Measurements from ENCODE around the gene FAM174C.
"Not testable (repeated sequence)": the region's sequence is repeated elsewhere in the genome, so short reads cannot be mapped to it uniquely, and the experiment has no call there.

FAM174C gene

GRCh38 chr19:1288833-1289685, 13.7 kb downstream of the FAM174C start:
- no peak for DNase-seq

DNA sequence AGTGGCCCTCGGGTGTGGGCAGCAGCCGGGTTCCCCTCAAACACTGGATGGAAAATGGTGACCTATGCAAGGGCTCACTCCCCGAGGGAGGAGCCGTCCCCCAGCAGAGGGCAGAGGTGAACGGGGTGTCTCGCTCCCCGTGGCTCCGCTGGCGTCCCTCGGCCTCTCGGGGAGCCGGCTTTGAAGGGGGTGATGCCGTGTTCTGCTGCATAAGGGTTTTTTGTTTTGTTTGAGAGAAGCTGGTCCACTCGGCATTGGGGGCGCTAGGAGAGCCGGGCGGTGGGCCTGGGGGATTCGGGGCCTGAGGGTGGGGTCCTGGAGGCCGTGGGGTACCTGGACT, 14.3 kb downstream of the FAM174C start:
- no peak for DNase-seq

GRCh38 chr19:1290196-1290702, 14.9 kb downstream of the FAM174C start:
- DNase-seq = no peak

DNA sequence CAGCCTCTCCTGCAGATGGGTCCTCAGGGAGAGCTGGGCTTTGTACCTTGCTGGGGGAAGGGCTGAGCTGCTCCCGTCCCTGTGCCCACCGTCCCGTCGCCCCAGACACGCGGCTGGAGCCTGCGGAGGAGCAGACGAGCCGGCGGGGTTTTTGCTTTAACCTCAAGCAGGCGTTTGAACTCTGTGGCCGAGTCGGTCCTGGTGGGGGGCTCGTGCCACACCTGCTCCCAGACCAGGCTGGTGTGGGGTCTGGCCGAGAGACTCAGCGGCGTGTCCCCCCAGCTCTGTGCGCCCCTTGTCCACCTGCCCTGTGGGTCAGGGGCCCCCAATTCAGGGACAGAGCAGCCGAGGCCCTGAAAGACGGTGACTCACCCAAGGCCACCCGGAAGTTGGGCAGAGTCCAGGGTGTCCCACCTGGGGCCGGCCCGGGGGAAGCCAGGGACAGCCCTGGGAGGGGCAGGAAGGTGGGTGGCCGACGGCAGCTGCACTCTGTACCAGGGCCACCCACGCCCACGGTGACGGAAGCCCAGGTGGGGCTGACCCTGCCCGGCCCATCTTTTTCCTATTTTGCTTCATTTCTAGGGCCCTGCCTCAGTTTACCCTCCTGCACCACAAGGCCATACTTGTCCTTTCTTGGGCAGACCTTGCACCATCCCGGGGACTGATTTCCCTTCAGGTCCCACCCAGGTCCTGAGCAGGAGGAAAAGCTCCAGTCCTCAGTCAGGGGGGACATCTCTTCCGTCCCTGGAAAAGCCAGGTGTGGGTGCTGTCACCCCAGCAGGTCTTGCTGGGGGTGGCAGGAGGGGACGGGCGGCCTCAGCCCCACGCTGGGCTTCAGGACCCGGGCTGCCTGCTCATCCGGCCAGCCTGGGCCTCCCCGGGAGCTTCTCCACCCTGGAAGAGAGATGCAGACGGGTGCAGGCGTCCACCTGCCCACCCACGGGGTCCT, 15.6 kb downstream of the FAM174C start:
- no peak for DNase-seq

DNA sequence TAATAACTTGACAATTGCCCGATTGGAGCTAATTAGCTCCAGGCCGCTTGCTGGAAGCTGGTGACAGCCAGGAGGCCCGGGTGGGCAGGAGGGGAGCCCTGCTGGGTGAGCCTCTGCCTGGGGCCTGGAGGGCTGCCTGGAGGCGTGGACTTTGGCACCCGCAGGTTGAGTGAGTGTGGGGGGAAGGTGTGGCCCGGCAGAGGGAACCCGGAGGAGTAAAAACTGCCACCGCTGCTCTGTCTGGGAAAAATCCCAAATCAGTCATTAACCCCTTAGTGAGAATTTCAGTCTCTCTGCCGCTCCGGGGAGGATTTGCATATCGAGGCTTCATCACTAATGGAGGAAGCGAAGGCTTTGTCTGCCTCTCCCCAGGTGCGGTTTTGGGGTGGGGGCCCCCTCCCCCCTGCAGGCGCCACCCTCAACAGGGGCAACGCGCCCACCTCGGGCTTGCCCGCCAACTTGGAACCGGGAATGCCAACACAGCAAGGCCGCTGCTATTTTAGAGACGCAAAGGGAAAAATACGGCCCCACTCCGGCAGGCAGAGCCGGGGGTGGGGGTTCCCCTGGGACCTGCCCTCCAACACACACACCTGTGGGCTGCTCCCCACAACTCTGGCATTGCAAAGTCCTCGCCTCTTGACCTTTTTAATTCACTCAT, 16.6 kb downstream of the FAM174C start:
- no peak for DNase-seq

- no peak for DNase-seq
Measured at GRCh38 chr19:1292419-1293151, 17.3 kb downstream of the FAM174C start.

DNA sequence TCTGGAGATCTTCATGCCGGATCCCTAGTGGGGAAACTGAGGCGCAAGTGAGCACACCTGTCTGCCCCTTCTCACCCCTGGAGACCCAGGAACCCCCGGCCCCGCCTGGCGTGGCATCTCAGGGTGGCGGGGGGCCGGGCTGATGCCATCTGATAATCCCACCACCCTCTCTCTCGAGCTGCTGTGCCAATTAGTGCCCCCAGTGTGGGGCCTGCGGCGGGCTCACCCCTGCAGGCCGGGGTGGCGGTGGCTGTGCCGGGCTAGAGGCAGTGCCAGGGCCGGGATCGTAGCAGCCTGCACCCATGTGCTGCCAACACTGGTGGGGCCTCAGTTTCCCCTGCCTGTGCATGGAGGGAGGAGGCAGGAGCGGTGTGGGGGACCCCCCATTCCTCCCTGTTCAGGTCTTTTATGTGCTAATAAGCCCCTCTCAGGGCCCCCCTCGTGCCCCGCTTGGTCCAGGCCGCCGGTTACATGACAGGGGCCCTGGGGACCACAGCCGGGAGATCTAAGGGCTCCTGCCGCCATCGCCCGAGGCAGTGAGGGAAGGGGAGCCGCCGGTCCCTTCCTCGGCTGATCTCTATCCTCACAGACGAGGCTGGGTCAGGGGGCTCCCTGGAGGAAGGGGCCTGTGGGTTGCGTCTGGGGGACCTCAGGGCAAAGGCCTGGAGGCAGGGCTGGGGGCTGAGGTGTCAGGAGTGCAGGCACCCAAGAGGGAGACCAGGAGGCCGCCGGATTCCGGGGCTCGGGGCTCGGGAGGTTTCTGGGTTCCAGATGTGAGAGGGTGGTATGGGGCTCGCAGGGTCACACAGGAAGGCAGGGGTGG, 18.7 kb downstream of the FAM174C start:
- no peak for DNase-seq

DNA sequence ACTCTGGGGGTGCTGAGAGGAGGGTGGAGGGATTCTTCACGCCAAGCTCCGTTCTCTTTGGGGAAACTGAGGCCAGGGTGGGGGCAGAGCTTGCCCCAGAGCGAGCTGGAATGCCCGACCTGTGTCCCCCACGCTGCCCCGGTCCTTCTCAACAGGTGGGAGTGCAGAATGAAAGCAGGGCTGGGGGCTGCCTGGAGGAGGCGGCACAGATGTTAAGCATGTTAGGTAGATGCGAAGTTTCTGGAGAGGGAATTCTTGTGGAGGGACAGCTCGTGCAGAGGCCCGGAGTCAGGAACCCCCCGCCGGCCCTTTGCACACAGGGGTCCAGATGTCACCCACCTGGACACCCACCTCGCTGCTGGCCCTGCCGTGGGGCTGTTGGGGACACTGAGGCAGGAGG, 19.4 kb downstream of the FAM174C start:
- DNase-seq = no peak

GRCh38 chr19:1295169-1296012, 20.1 kb downstream of the FAM174C start:
- no peak for DNase-seq

- no peak for DNase-seq
Measured at GRCh38 chr19:1296078-1296477, 20.7 kb downstream of the FAM174C start.

DNA sequence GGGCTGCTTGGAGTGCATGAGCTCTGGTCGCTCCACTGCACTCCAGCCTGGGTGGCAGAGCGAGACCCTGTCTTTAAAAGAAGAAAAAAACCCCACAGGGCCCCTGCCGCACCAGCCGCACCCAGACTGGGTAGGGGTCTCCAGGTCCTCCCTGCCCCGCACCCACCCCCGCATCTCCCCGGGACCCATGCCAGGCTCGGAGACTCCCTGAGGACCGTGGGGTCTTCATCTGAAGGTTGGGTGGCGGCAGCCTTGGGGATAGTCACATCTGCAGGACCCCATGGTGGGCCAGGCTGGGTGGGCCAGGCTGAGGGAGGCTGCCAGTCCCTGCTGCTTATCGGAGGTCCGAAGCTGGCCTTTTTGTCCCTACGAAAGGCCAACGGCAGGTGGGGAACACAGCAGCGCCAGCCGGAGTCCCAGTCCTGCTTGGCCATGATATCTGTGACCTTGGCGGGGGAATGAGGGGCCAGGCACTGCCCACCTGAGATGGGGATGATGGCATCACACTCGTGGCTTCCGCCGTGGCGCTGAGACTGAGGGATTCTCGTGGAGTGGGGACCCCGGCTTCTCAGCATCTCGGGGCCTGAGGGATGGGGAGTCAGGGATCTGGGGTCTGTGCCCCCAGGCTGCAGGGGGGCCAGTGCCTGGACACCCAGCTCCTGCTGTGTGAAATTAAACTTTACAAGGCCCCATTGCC, 21.4 kb downstream of the FAM174C start:
- DNase-seq = no peak

DNA sequence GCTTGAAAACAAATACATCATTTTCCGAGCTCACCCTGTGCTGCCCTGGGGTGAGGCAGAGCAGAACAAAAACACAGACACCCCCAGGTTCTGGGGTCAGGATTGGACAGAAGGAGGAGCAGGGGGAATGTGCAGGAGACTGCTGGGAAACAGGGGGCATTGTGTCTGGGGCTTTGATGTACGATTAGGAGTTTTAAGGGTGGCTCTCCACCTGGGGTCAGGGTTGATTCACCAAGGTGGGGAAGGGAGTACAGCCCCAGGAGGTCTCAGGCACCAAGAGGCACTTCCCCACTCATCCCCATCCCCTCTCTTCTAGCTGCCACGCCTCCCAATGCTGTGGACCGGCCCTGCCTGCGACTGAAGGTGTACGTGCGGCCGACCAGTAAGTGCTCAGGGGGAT, 22.9 kb downstream of the FAM174C start:
- no peak for DNase-seq

GRCh38 chr19:1299801-1300200, 24.5 kb downstream of the FAM174C start:
- no peak for DNase-seq

- DNase-seq = no peak
Measured at GRCh38 chr19:1300744-1301490, 25.6 kb downstream of the FAM174C start.

DNA sequence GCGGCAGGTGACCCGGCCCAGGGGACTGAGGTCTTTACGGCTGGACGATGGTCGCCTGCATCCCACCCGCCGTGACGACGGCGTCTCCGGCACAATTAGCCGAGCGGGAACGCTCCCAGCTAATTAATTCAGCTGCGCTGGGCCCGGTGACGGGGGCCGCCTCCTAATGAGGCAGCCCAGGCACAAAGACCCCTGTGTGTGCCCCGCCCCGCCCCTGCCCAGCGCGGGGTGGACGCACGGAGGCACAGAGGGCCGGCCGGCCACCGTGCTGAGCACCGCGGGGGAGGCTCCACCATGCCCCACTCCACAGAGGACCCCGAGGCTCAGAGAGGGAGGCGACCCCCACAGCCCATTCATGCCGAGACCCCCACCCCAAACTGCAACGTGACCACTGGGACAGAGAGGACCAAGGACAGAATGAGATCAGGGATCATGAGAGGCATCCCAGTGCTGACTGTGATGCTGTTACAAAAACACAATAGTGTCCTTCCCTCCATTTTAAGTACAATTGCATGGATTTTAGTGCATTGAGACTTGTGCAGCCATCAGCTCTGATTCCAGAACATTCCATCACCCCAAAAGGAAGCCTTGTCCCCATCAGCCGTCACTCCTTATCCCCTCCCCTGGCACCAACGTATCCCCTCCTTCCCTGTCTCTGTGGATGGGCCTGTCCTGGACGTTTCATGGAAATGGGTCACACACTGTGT, 27.4 kb downstream of the FAM174C start:
- DNase-seq = no peak

DNA sequence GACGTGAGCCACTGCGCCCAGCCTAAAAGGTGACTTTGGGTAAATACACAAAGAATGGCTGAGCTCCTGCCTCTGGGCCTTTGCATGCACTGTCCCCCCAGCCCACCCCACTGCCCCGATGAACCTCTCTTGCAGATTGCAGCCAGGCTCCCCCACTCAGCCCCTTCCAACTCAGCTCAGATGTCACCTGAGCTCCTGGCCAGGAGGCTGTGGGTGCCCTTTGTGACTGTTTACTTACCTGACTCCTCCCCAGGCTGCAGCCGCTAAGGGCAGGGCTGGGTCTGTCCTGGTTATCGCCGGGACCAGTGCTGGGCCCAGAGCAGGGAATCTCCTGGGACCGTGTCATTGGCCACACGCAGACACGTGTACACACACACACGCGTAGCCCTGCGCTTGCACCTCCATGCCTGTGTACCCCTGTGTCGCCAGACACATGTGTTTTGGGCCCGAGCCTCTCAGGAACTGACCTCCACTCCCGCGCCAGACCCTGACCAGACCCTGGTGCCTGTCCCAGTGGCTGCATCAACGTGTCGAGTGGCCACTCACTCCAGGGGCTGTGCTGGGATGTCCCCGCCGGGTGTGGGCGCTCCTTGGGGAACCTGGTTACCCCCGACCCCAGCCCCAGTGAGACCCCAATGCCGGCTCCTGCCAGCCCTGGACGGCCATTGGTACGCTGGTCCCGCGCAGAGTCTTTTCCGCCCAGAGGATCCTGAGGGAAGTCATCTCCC, 29.0 kb downstream of the FAM174C start:
- no peak for DNase-seq

DNA sequence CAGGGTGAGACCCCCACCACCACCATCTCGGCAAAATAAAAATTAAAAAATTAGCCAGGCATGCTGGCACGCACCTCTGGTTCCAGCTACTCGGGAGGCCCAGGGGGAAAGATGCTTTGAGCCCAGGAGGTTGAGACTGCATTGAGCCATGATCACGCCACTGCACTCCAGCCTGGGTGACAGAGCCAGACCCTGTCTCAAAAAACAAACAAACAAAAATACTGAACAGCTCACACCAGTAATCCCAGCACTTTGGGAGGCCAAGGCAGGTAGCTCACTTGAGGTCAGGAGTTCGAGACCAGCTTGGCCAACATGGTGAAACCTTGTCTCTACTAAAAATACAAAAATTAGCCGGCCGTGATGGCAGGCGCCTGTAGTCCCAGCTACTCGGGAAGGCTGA, 30.0 kb downstream of the FAM174C start:
- DNase-seq = not testable (repeated sequence)

DNA sequence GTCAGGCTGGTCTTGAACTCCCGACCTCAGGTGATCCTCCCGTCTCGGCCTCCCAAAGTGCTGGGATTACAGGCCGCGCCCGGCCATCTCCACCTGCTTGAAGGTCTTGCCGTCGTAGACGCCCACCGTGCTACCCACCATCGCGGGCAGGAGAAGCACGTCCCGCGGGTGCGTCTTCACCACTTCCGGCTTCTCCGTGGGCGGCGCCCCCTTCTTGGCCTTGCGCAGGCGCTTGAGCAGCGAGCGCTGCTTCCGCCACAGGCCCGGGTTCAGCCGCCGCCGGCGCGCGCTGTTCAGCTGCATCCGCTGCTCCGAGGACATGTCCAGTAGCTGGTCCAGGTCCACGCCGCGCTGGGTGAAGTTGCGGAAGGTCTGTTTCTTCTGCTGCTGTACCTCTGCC, 32.0 kb downstream of the FAM174C start:
- DNase-seq = no peak
